Endothelial cell of umbilical vein (primary cell): ENCODE data around the gene DENND1C. TPM values are rescaled to one million over a fixed set of nuclear protein-coding genes. Genes with fewer than 3 reads are reported as not detected.

Experiments
- BruUV-seq: library from RNA; stranded (reverse); fragments of 400-500 nt; replicated peaks from 2 replicates; lab custom pipeline; 2021; lab: Mats Ljungman, UMichigan
- CTCF ChIA-PET: fragments of 300-600, 350-600 bp; sonication (Branson Sonifier 250); formaldehyde crosslinking; loops from one replicate; lab custom pipeline; 2021; ENCODE audit warnings: antibody characterized with exemption, inconsistent platforms; lab: Charles Lee
- POLR2A ChIA-PET: fragments of 300-600, 350-600 bp; sonication (Branson Sonifier 250); formaldehyde crosslinking; loops from one replicate; lab custom pipeline; 2021; ENCODE audit warnings: antibody characterized with exemption, inconsistent platforms; lab: Charles Lee
- DNase-seq: peaks from one replicate; pipeline ENCODE4 v3.0.0-alpha.2; 2011; ENCODE audit warnings: low read depth, low spot score
- FAIRE-seq: peaks from 2 replicates; lab custom pipeline; 2011; peaks lifted over from hg19 to GRCh38; lab: Jason Lieb, UNC
- H2AFZ ChIP-seq: 2 replicates; pipeline ENCODE4 v1.6.0; 2012; ENCODE audit warnings: low read depth, low read length, control low read depth, inconsistent platforms
- H3K27ac ChIP-seq: 2 replicates; pipeline ENCODE4 v1.5.1; 2011; ENCODE audit warnings: low read depth, mild to moderate bottlenecking, control low read depth, low read length, moderate library complexity; ENCODE audit not compliant: insufficient read depth
- H3K27me3 ChIP-seq, 2 experiments: 2 replicates each; pipeline versions ENCODE4 v1.6.0 to v1.6.1; 2011; ENCODE audit warnings: low read length in 2 of 2, mixed read lengths in 1 of 2; ENCODE audit not compliant: control insufficient read depth in 2 of 2, insufficient read depth in 2 of 2
- H3K36me3 ChIP-seq, 2 experiments: 2 replicates in 1 of 2; 3 replicates in 1 of 2; pipeline ENCODE4 v1.5.1; 2011; ENCODE audit warnings: low read length in 2 of 2, mild to moderate bottlenecking in 1 of 2, moderate library complexity in 1 of 2; ENCODE audit not compliant: control insufficient read depth in 2 of 2, insufficient read depth in 2 of 2; ENCODE audit errors: extremely low read depth in 1 of 2
- H3K4me1 ChIP-seq: 3 replicates; pipeline ENCODE4 v1.5.1; 2011; ENCODE audit warnings: mild to moderate bottlenecking, low read length; ENCODE audit not compliant: control insufficient read depth, insufficient read depth; ENCODE audit errors: extremely low read depth
- H3K4me2 ChIP-seq: 2 replicates; pipeline ENCODE4 v1.6.1; 2011; ENCODE audit warnings: low read length, control low read depth, mixed read lengths; ENCODE audit not compliant: insufficient read depth
- H3K4me3 ChIP-seq, 3 experiments: fragments of 200-600 bp in 1 of 3; sonication (generic), shearing (Covaris generic) in 1 of 3; replicated peaks in 1 of 3; 2 replicates each; pipeline ENCODE4 v1.5.1; 2011 to 2016; ENCODE audit warnings: control low read depth in 3 of 3, low read length in 3 of 3, mild to moderate bottlenecking in 2 of 3, inconsistent platforms in 1 of 3, low read depth in 1 of 3, moderate library complexity in 1 of 3; ENCODE audit not compliant: insufficient read depth in 1 of 3
- H3K79me2 ChIP-seq: 2 replicates; pipeline ENCODE4 v1.6.0; 2012; ENCODE audit warnings: low read length, inconsistent platforms; ENCODE audit not compliant: control insufficient read depth, insufficient read depth
- H3K9ac ChIP-seq: replicated peaks from 2 replicates; pipeline ENCODE3; 2011; ENCODE audit warnings: low read length, control low read depth; ENCODE audit not compliant: insufficient read depth; ENCODE audit errors: extremely low read depth
- H3K9me1 ChIP-seq: replicated peaks from 3 replicates; pipeline ENCODE4 v1.6.0; 2011; ENCODE audit warnings: mild to moderate bottlenecking, low read length; ENCODE audit not compliant: control insufficient read depth, insufficient read depth; ENCODE audit errors: extremely low read depth
- H3K9me3 ChIP-seq: replicated peaks from 2 replicates; pipeline ENCODE4 v1.5.1; 2012; ENCODE audit warnings: low read length, inconsistent platforms; ENCODE audit not compliant: control insufficient read depth, insufficient read depth
- H4K20me1 ChIP-seq: replicated peaks from 2 replicates; pipeline ENCODE3; 2011; ENCODE audit warnings: mild to moderate bottlenecking, low read length; ENCODE audit not compliant: control insufficient read depth, insufficient read depth; ENCODE audit errors: extremely low read depth
- CTCF ChIP-seq, 2 donors: IDR thresholded peaks; 1 replicate in 1 of 2; 2 replicates in 1 of 2; pipeline ENCODE4 v1.5.1; 2011; ENCODE audit warnings: low read length in 2 of 2, mild to moderate bottlenecking in 2 of 2, moderate library complexity in 2 of 2, control low read depth in 1 of 2, inconsistent platforms in 1 of 2, low read depth in 1 of 2; ENCODE audit not compliant: insufficient read depth in 1 of 2; ENCODE audit errors: extremely low read depth in 1 of 2
- EZH2 ChIP-seq: IDR thresholded peaks from 2 replicates; pipeline ENCODE4 v1.6.1; 2012; ENCODE audit warnings: borderline replicate concordance, low read depth, mild to moderate bottlenecking, moderate library complexity, low read length, inconsistent platforms; ENCODE audit not compliant: severe bottlenecking
- FOS ChIP-seq: IDR thresholded peaks from 2 replicates; pipeline ENCODE4 v1.6.1; 2011; ENCODE audit warnings: mild to moderate bottlenecking, low read length, moderate library complexity, borderline replicate concordance; ENCODE audit not compliant: insufficient read depth
- GATA2 ChIP-seq: IDR thresholded peaks from 2 replicates; pipeline ENCODE4 v1.7.0; 2011; ENCODE audit warnings: low read depth, mild to moderate bottlenecking, moderate library complexity, mixed read lengths, low read length; ENCODE audit not compliant: insufficient read length, insufficient read depth
- JUN ChIP-seq: IDR thresholded peaks from 2 replicates; pipeline ENCODE4 v1.6.1; 2011; ENCODE audit warnings: borderline replicate concordance, low read depth; ENCODE audit not compliant: insufficient read length, insufficient read depth
- MYC ChIP-seq: IDR thresholded peaks from one replicate; pipeline ENCODE4 v1.6.1; 2011; ENCODE audit warnings: mild to moderate bottlenecking, low read depth, low read length
- POLR2A ChIP-seq: IDR thresholded peaks from 2 replicates; pipeline ENCODE4 v1.6.1; 2012; ENCODE audit warnings: low read depth, mild to moderate bottlenecking, control low read depth, low read length
- POLR2AphosphoS5 ChIP-seq: IDR thresholded peaks from 2 replicates; pipeline ENCODE4 v1.6.1; 2012; ENCODE audit warnings: low read depth, mild to moderate bottlenecking, control low read depth, low read length, moderate library complexity; ENCODE audit not compliant: insufficient read depth
- dilution Hi-C: fragments of 300-500 bp; cut with MboI; formaldehyde crosslinking; loops from one replicate; pipeline ENCODE4 v1.15.0; 2019; ENCODE audit warnings: low sequenced_read_pairs; ENCODE audit not compliant: extremely low pct_ligation_motif_present
- intact Hi-C: fragments of 100-400 bp; cut with micrococcal nuclease; formaldehyde crosslinking; loops from one replicate; pipeline ENCODE4 v1.10.0; 2022
- polyA plus RNA-seq, 4 experiments: library from polyadenylated mRNA; depleted of rRNA in 3 of 4; stranded (reverse) in 3 of 4; unstranded in 1 of 4; fragments of >200 nt; gene quantifications; 2 replicates each; pipeline versions ENCODE4 v1.2.1 to v1.2.3, GENCODE V29; 2011 to 2012; ENCODE audit warnings: missing spikeins in 1 of 4
- total RNA-seq: library from RNA; stranded (reverse); gene quantifications from 2 replicates; pipeline ENCODE4 v1.2.3, GENCODE V29; 2021
- TF ChIP-seq, protein P1 (sequence below): IDR thresholded peaks from 2 replicates; pipeline ENCODE4 v1.6.1; 2011; ENCODE audit not compliant: insufficient read depth, insufficient read length

Gene DENND1C
- total and polyA plus RNA-seq, 2 donors (not counting 3 experiments of a cell fraction or from before 2014, with no cell fraction given): not detected

- POLR2A ChIA-PET: interaction anchor here (0.6 to 1.0 kb wide), 3 partner anchors 10 to 174 kb away, joined by 3 to 10 read pairs (median 6); no protein-coding TSS in a partner anchor
- Histone ChIP-seq H2AFZ (peak within 1 kb of the TSS; percentile 100), H4K20me1 (no peaks in the 10 kb centered on the region), H3K36me3 (no peaks in the 10 kb centered on the region), H3K9me1 (no peaks in the 10 kb centered on the region), H3K4me1 (peaks cover 4% of the 10 kb centered on the region), H3K27me3 (peaks cover 17 to 20% of the 10 kb centered on the region in 2 experiments), H3K4me2 (peak within 1 kb of the TSS; percentile 98), H3K9ac (peak within 1 kb of the TSS; percentile 92), H3K27ac (peak within 1 kb of the TSS; percentile 60), H3K4me3 (peak within 1 kb of the TSS; percentile 42 to 80 (median 74)), H3K9me3 (no peaks in the 10 kb centered on the region), H3K79me2 (no peaks in the 10 kb centered on the region)
- dilution Hi-C loops: no loop called here
- TF ChIP-seq, protein P1, sequence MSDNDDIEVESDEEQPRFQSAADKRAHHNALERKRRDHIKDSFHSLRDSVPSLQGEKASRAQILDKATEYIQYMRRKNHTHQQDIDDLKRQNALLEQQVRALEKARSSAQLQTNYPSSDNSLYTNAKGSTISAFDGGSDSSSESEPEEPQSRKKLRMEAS: no peak
- TF ChIP-seq POLR2A: peak; percentile 83
- no peak for TF ChIP-seq EZH2
- TF ChIP-seq CTCF (IDR thresholded peaks at IDR 0.05; ENCODE audit: extremely low read depth in 1 of 2, insufficient read depth in 1 of 2, low read depth in 1 of 2, low read length in 2 of 2): no peak
- TF ChIP-seq FOS: no peak
- TF ChIP-seq JUN: no peak
- TF ChIP-seq MYC: no peak
- TF ChIP-seq POLR2AphosphoS5: peak; percentile 76
- TF ChIP-seq GATA2: no peak
- CTCF ChIA-PET: interaction anchor here (0.9 to 1.5 kb wide), 5 partner anchors 10 to 333 kb away, joined by 3 to 17 read pairs (median 4); no protein-coding TSS in a partner anchor
- intact Hi-C loops: loop anchor here (1.0 to 5.0 kb wide), 2 partner anchors 14 to 207 kb away; partner anchors contain the start of genes GPR108 and TRIP10
- BruUV-seq: TSS peak; percentile 58
- FAIRE-seq (peak; percentile 89), DNase-seq (peak; percentile 86)
Measured at GRCh38 chr19:6530386-6531162, 49.0 kb upstream of the DENND1C start, which contains the start of gene TNFSF9. Gene TNFSF9, plus strand, starts transcription at chr19:6531026. Its CDS starts 11 bp downstream, at chr19:6531037.
